Measurements from ENCODE around the gene TNFRSF14.
"Not testable (repeated sequence)": the region's sequence is repeated elsewhere in the genome, so short reads cannot be mapped to it uniquely, and the experiment has no call there.

The TNFRSF14 gene

GRCh38 chr1:2554621-2555387 lies 1.4 kb upstream of the TNFRSF14 start:
- peak; percentile 61 for DNase-seq (ENCODE audit: low spot score)

GRCh38 chr1:2555634-2556276 lies 416 bp upstream of the TNFRSF14 start:
- peak; percentile 71 for DNase-seq (ENCODE audit: low spot score)

GRCh38 chr1:2556678-2557481 lies 709 bp downstream of the TNFRSF14 start:
- peak; percentile 41 for DNase-seq (ENCODE audit: low spot score)

GRCh38 chr1:2557482-2558400 lies 1.6 kb downstream of the TNFRSF14 start:
- no peak for DNase-seq (ENCODE audit: low spot score)

- no peak for DNase-seq (ENCODE audit: low spot score)
Observed at GRCh38 chr1:2558420-2558819, 2.2 kb downstream of the TNFRSF14 start.

GRCh38 chr1:2558861-2559260 lies 2.7 kb downstream of the TNFRSF14 start:
- DNase-seq (ENCODE audit: low spot score), result no peak

GRCh38 chr1:2559509-2560298 lies 3.5 kb downstream of the TNFRSF14 start:
- DNase-seq (ENCODE audit: low spot score), result no peak

- no peak for DNase-seq (ENCODE audit: low spot score)
Observed at GRCh38 chr1:2560299-2561073, 4.3 kb downstream of the TNFRSF14 start.

GRCh38 chr1:2561446-2561845 lies 5.3 kb downstream of the TNFRSF14 start:
- no peak for DNase-seq (ENCODE audit: low spot score)

- DNase-seq (ENCODE audit: low spot score), result no peak
Observed at GRCh38 chr1:2561898-2562895, 6.0 kb downstream of the TNFRSF14 start.

- no peak for DNase-seq (ENCODE audit: low spot score)
Observed at GRCh38 chr1:2563205-2563604, 7.0 kb downstream of the TNFRSF14 start.

- DNase-seq (ENCODE audit: low spot score), result no peak
Observed at GRCh38 chr1:2564006-2564814, 8.0 kb downstream of the TNFRSF14 start.

- no peak for DNase-seq (ENCODE audit: low spot score)
Observed at GRCh38 chr1:2564815-2565374, 8.7 kb downstream of the TNFRSF14 start.

- DNase-seq (ENCODE audit: low spot score), result no peak
Observed at GRCh38 chr1:2566101-2567045, 10.2 kb downstream of the TNFRSF14 start.

- no peak for DNase-seq (ENCODE audit: low spot score)
Observed at GRCh38 chr1:2567083-2567679, 11.0 kb downstream of the TNFRSF14 start.

GRCh38 chr1:2568187-2568816 lies 12.1 kb downstream of the TNFRSF14 start:
- DNase-seq (ENCODE audit: low spot score), result not testable (repeated sequence)
